WTC11 (cell line): ENCODE data around the gene METTL24. TPM values are rescaled to one million over a fixed set of nuclear protein-coding genes. Genes with fewer than 3 reads are reported as not detected.

Experiments used
- ATAC-seq: fragments of 200-7000 bp; cut with Tn5 transposase; 2 replicates; pipeline ENCODE4 v1.10.0; 2021; ENCODE audit warnings: mild to moderate bottlenecking, moderate library complexity
- CTCF ChIA-PET: fragments of 300-600 bp; sonication (Branson Sonifier 250); formaldehyde crosslinking; loops from one replicate; lab custom pipeline; 2021; ENCODE audit warnings: antibody characterized with exemption; lab: Charles Lee
- POLR2A ChIA-PET: fragments of 350-600 bp; sonication (Branson Sonifier 250); formaldehyde crosslinking; loops from one replicate; lab custom pipeline; 2021; ENCODE audit warnings: antibody characterized with exemption; lab: Charles Lee
- DNase-seq: peaks from one replicate; pipeline ENCODE4 v3.0.0; 2021; ENCODE audit warnings: low spot score
- H3K27ac Mint-ChIP-seq: 2 replicates; pipeline ENCODE4 v1.8.0; 2021; ENCODE audit warnings: mixed read lengths
- H3K27me3 Mint-ChIP-seq: 2 replicates; pipeline ENCODE4 v1.8.0; 2021; ENCODE audit warnings: low read depth, mild to moderate bottlenecking, moderate library complexity, mixed read lengths
- H3K36me3 Mint-ChIP-seq: 2 replicates; pipeline ENCODE4 v1.8.0; 2021; ENCODE audit warnings: mixed read lengths
- H3K4me1 Mint-ChIP-seq: 2 replicates; pipeline ENCODE4 v1.8.0; 2022; ENCODE audit warnings: mixed read lengths
- H3K4me3 Mint-ChIP-seq: 2 replicates; pipeline ENCODE4 v1.8.0; 2021; ENCODE audit warnings: mild to moderate bottlenecking, moderate library complexity, mixed read lengths
- H3K9me3 Mint-ChIP-seq: 2 replicates; pipeline ENCODE4 v1.8.0; 2021; ENCODE audit warnings: mixed read lengths
- ATF2 ChIP-seq: sonication (generic); formaldehyde crosslinking; IDR thresholded peaks from 2 replicates; pipeline ENCODE4 v1.8.1; 2022; ENCODE audit warnings: low read depth, missing genetic modification reagents, borderline replicate concordance
- CDX4 ChIP-seq: fragments of 250-450 bp; sonication (Bioruptor Pico); IDR thresholded peaks from 2 replicates; pipeline ENCODE4 v1.9.0; 2021; ENCODE audit warnings: moderate library complexity, mild to moderate bottlenecking, inconsistent platforms, borderline replicate concordance
- CTCF ChIP-seq: fragments of 200-600 bp; IDR thresholded peaks from 2 replicates; pipeline ENCODE4 v1.8.0; 2022; ENCODE audit warnings: antibody characterized with exemption
- E2F1 ChIP-seq: sonication (generic); formaldehyde crosslinking; IDR thresholded peaks from 2 replicates; pipeline ENCODE4 v1.8.0; 2022; ENCODE audit warnings: mild to moderate bottlenecking, missing genetic modification reagents
- E2F5 ChIP-seq: sonication (generic); formaldehyde crosslinking; IDR thresholded peaks from 2 replicates; pipeline ENCODE4 v1.8.1; 2022; ENCODE audit warnings: mild to moderate bottlenecking, moderate library complexity, missing genetic modification reagents
- GTF2I ChIP-seq: fragments of 250-450 bp; sonication (Bioruptor Pico); conservative IDR thresholded peaks from 2 replicates; pipeline ENCODE4 v1.4.0; 2021; ENCODE audit warnings: mild to moderate bottlenecking
- MXD4 ChIP-seq: fragments of 250-450 bp; sonication (Bioruptor Pico); IDR thresholded peaks from 2 replicates; pipeline ENCODE4 v1.8.0; 2021; ENCODE audit warnings: mild to moderate bottlenecking, moderate library complexity, borderline replicate concordance
- MYBL2 ChIP-seq: sonication (generic); formaldehyde crosslinking; IDR thresholded peaks from 2 replicates; pipeline ENCODE4 v1.8.1; 2023; ENCODE audit warnings: mild to moderate bottlenecking, moderate library complexity, missing genetic modification reagents
- NR3C1 ChIP-seq: sonication (generic); formaldehyde crosslinking; conservative IDR thresholded peaks from 2 replicates; pipeline ENCODE4 v1.8.1; 2023; ENCODE audit warnings: low read depth, mild to moderate bottlenecking, missing genetic modification reagents
- PRRX2 ChIP-seq: fragments of 250-450 bp; sonication (Bioruptor Pico); IDR thresholded peaks from 2 replicates; pipeline ENCODE4 v1.8.0; 2021; ENCODE audit warnings: mild to moderate bottlenecking
- SP1 ChIP-seq: sonication (generic); formaldehyde crosslinking; conservative IDR thresholded peaks from 2 replicates; pipeline ENCODE4 v1.8.1; 2022; ENCODE audit warnings: missing genetic modification reagents
- ZBTB21 ChIP-seq: sonication (generic); formaldehyde crosslinking; IDR thresholded peaks from 2 replicates; pipeline ENCODE4 v1.8.1; 2023; ENCODE audit warnings: mild to moderate bottlenecking, missing genetic modification reagents, borderline replicate concordance
- ZBTB43 ChIP-seq: sonication (generic); formaldehyde crosslinking; IDR thresholded peaks from 2 replicates; pipeline ENCODE4 v1.8.1; 2023; ENCODE audit warnings: mild to moderate bottlenecking, missing genetic modification reagents
- ZNF317 ChIP-seq: sonication (generic); formaldehyde crosslinking; IDR thresholded peaks from 2 replicates; pipeline ENCODE4 v1.8.1; 2023; ENCODE audit warnings: low read depth, mild to moderate bottlenecking, moderate library complexity, missing genetic modification reagents, borderline replicate concordance
- ZNF423 ChIP-seq: fragments of 250-450 bp; sonication (Bioruptor Pico); IDR thresholded peaks from 2 replicates; pipeline ENCODE4 v2.1.2; 2022; ENCODE audit warnings: mild to moderate bottlenecking, moderate library complexity
- ZNF532 ChIP-seq: fragments of 250-450 bp; sonication (Bioruptor Pico); IDR thresholded peaks from 2 replicates; pipeline ENCODE4 v1.9.0; 2021; ENCODE audit warnings: mild to moderate bottlenecking, borderline replicate concordance
- total RNA-seq: library from RNA; stranded (reverse); gene quantifications from 3 replicates; pipeline ENCODE4 v1.2.3, GENCODE V29; 2021

METTL24 gene
- total RNA-seq, 1 experiment from 2014 or later = 0.31 TPM

GRCh38 chr6:110320307-110320706 is 37.8 kb downstream of the METTL24 start (continued):
- TF ChIP-seq ZNF532 (CRISPR knock-in tag) = no peak
- no peak for TF ChIP-seq ZBTB21 (CRISPR knock-in tag)
- no peak for TF ChIP-seq E2F5 (CRISPR knock-in tag)
- no peak for TF ChIP-seq MYBL2 (CRISPR knock-in tag)
- TF ChIP-seq CDX4 (CRISPR knock-in tag) = no peak
- TF ChIP-seq MXD4 (CRISPR knock-in tag) = no peak
- TF ChIP-seq ZNF317 = no peak
- no peak for TF ChIP-seq PRRX2 (CRISPR knock-in tag)
- TF ChIP-seq NR3C1 (CRISPR knock-in tag) = no peak

GRCh38 chr6:110319843-110320242 is 38.3 kb downstream of the METTL24 start:
- peaks cover 30% of the 10 kb centered on the region for H3K4me1 Mint-ChIP-seq
- ATAC-seq (no peak), DNase-seq (no peak)
- H3K27me3 Mint-ChIP-seq = peaks cover 5% of the 10 kb centered on the region; the same call in 1 of the 2 replicates
- no peaks in the 10 kb centered on the region for H3K9me3 Mint-ChIP-seq
- TF ChIP-seq ZBTB43 (CRISPR knock-in tag) (no peak), ATF2 (CRISPR knock-in tag) (no peak), ZNF423 (CRISPR knock-in tag) (no peak), GTF2I (CRISPR knock-in tag) (no peak), SP1 (no peak), CTCF (no peak), E2F1 (CRISPR knock-in tag) (no peak), MYBL2 (CRISPR knock-in tag) (no peak), CDX4 (CRISPR knock-in tag) (no peak)
- no peak overlapping the region for H3K4me3 Mint-ChIP-seq
- CTCF ChIA-PET = no interaction called here
- no peak overlapping the region; the same call in 1 of the 2 replicates for H3K27ac Mint-ChIP-seq
- POLR2A ChIA-PET = no interaction called here
- no peaks in the 10 kb centered on the region for H3K36me3 Mint-ChIP-seq
